Rectal smooth muscle tissue (tissue), 1 donor: ENCODE data around the gene DOC2B.
"Not testable (repeated sequence)": the region's sequence is repeated elsewhere in the genome, so short reads cannot be mapped to it uniquely, and the experiment has no call there.

Experiments used
- H3K27ac ChIP-seq: one replicate; pipeline ENCODE4 v1.7.0; 2013; ENCODE audit warnings: low read depth, low read length, inconsistent platforms
- H3K27me3 ChIP-seq: one replicate; pipeline ENCODE4 v1.7.0; 2013; ENCODE audit warnings: low read length; ENCODE audit not compliant: control insufficient read depth, insufficient read depth
- H3K36me3 ChIP-seq: one replicate; pipeline ENCODE4 v1.7.0; 2013; ENCODE audit warnings: low read length; ENCODE audit not compliant: control insufficient read depth, insufficient read depth
- H3K4me1 ChIP-seq: one replicate; pipeline ENCODE4 v1.7.0; 2013; ENCODE audit warnings: low read length; ENCODE audit not compliant: control insufficient read depth, insufficient read depth
- H3K4me3 ChIP-seq: one replicate; pipeline ENCODE4 v1.7.0; 2013; ENCODE audit warnings: low read length
- H3K9ac ChIP-seq: one replicate; pipeline ENCODE4 v1.7.0; 2013; ENCODE audit warnings: low read length

Gene DOC2B

GRCh38 chr17:222172-222571, 40.7 kb upstream of the DOC2B start:
- Histone ChIP-seq H3K9ac (no peak overlapping the region), H3K36me3 (no peaks in the 10 kb centered on the region), H3K4me1 (no peaks in the 10 kb centered on the region), H3K27me3 (no peaks in the 10 kb centered on the region), H3K4me3 (no peak overlapping the region), H3K27ac (no peak overlapping the region)

GRCh38 chr17:219696-220095, 38.2 kb upstream of the DOC2B start:
- Histone ChIP-seq H3K36me3 (no peaks in the 10 kb centered on the region), H3K4me3 (no peak overlapping the region), H3K27me3 (no peaks in the 10 kb centered on the region), H3K27ac (no peak overlapping the region), H3K4me1 (no peaks in the 10 kb centered on the region), H3K9ac (no peak overlapping the region)

- no peak overlapping the region for H3K27ac ChIP-seq
- no peaks in the 10 kb centered on the region for H3K36me3 ChIP-seq
- no peaks in the 10 kb centered on the region for H3K27me3 ChIP-seq
- H3K4me1 ChIP-seq, result no peaks in the 10 kb centered on the region
- H3K4me3 ChIP-seq, result no peak overlapping the region
- H3K9ac ChIP-seq, result no peak overlapping the region
Observed at GRCh38 chr17:218432-219110, 37.1 kb upstream of the DOC2B start.

GRCh38 chr17:216625-217024, 35.2 kb upstream of the DOC2B start:
- Histone ChIP-seq H3K27ac (no peak overlapping the region), H3K9ac (no peak overlapping the region), H3K36me3 (no peaks in the 10 kb centered on the region)

GRCh38 chr17:215563-216478, 34.4 kb upstream of the DOC2B start:
- H3K4me3 ChIP-seq, H3K4me1 ChIP-seq, H3K36me3 ChIP-seq, H3K27me3 ChIP-seq, H3K27ac ChIP-seq, H3K9ac ChIP-seq: not testable (repeated sequence)

More at GRCh38 chr17:216625-217024, 35.2 kb upstream of the DOC2B start:
- H3K4me1 ChIP-seq, result no peaks in the 10 kb centered on the region
- H3K27me3 ChIP-seq, result no peaks in the 10 kb centered on the region
- H3K4me3 ChIP-seq, result no peak overlapping the region

GRCh38 chr17:214881-215331, 33.5 kb upstream of the DOC2B start:
- no peak overlapping the region for H3K9ac ChIP-seq
- no peaks in the 10 kb centered on the region for H3K4me1 ChIP-seq
- no peak overlapping the region for H3K4me3 ChIP-seq
- no peak overlapping the region for H3K27ac ChIP-seq
- no peaks in the 10 kb centered on the region for H3K36me3 ChIP-seq
- no peaks in the 10 kb centered on the region for H3K27me3 ChIP-seq

- Histone ChIP-seq H3K36me3 (no peaks in the 10 kb centered on the region), H3K27ac (no peak overlapping the region), H3K4me1 (no peaks in the 10 kb centered on the region), H3K27me3 (no peaks in the 10 kb centered on the region), H3K4me3 (no peak overlapping the region), H3K9ac (no peak overlapping the region)
Observed at GRCh38 chr17:213286-214105, 32.0 kb upstream of the DOC2B start.

GRCh38 chr17:210402-210801, 29.0 kb upstream of the DOC2B start:
- Histone ChIP-seq H3K4me1 (no peaks in the 10 kb centered on the region), H3K27ac (no peak overlapping the region), H3K9ac (no peak overlapping the region), H3K4me3 (no peak overlapping the region), H3K36me3 (no peaks in the 10 kb centered on the region), H3K27me3 (no peaks in the 10 kb centered on the region)

- Histone ChIP-seq H3K9ac (no peak overlapping the region), H3K27me3 (no peaks in the 10 kb centered on the region), H3K36me3 (no peaks in the 10 kb centered on the region), H3K4me3 (no peak overlapping the region), H3K4me1 (no peaks in the 10 kb centered on the region), H3K27ac (no peak overlapping the region)
Observed at GRCh38 chr17:208429-208828, 27.0 kb upstream of the DOC2B start.

GRCh38 chr17:207775-208174, 26.3 kb upstream of the DOC2B start:
- no peaks in the 10 kb centered on the region for H3K36me3 ChIP-seq
- H3K4me1 ChIP-seq, result no peaks in the 10 kb centered on the region
- H3K4me3 ChIP-seq, result no peak overlapping the region
- no peak overlapping the region for H3K9ac ChIP-seq
- H3K27ac ChIP-seq, result no peak overlapping the region
- no peaks in the 10 kb centered on the region for H3K27me3 ChIP-seq

- no peaks in the 10 kb centered on the region for H3K4me1 ChIP-seq
- no peaks in the 10 kb centered on the region for H3K27me3 ChIP-seq
- no peak overlapping the region for H3K9ac ChIP-seq
- H3K4me3 ChIP-seq, result no peak overlapping the region
- no peak overlapping the region for H3K27ac ChIP-seq
- H3K36me3 ChIP-seq, result no peaks in the 10 kb centered on the region
Observed at GRCh38 chr17:206941-207560, 25.6 kb upstream of the DOC2B start.

GRCh38 chr17:206484-206883, 25.0 kb upstream of the DOC2B start:
- not testable (repeated sequence) for H3K4me3 ChIP-seq, H3K27ac ChIP-seq, H3K4me1 ChIP-seq, H3K9ac ChIP-seq, H3K36me3 ChIP-seq, H3K27me3 ChIP-seq
